IMR-90 (cell line): Measurements from ENCODE around the gene KLHL8.

Experiments
- CEBPB ChIP-seq: IDR thresholded peaks from 2 replicates; pipeline ENCODE4 v1.6.1; 2012; ENCODE audit warnings: low read depth, low read length, improper control_type of control experiment
- CHD1 ChIP-seq: IDR thresholded peaks from 2 replicates; pipeline ENCODE4 v1.6.1; 2012; ENCODE audit warnings: low read depth, low read length, improper control_type of control experiment
- CTCF ChIP-seq: conservative IDR thresholded peaks from 2 replicates; pipeline ENCODE4 v1.5.1; 2012; ENCODE audit warnings: mild to moderate bottlenecking, low read depth, low read length, improper control_type of control experiment
- FOS ChIP-seq: fragments of 150-350 bp; IDR thresholded peaks from 2 replicates; pipeline ENCODE4 v1.6.1; 2016; ENCODE audit warnings: low read depth, low read length
- POLR2A ChIP-seq: IDR thresholded peaks from 2 replicates; pipeline ENCODE4 v1.6.1; 2012; ENCODE audit warnings: mild to moderate bottlenecking, low read depth, low read length
- RFX5 ChIP-seq: IDR thresholded peaks from 2 replicates; pipeline ENCODE4 v1.8.0; 2012; ENCODE audit warnings: low read depth, mild to moderate bottlenecking, low read length, moderate library complexity

- TF ChIP-seq CTCF (no peak), POLR2A (no peak), CEBPB (no peak), FOS (no peak), RFX5 (no peak), CHD1 (no peak)
Measured at GRCh38 chr4:87151730-87152129, 68.7 kb downstream of the KLHL8 start.
